A549 (cell line): Measurements from ENCODE around the gene ATOSA. TPM values are rescaled to one million over a fixed set of nuclear protein-coding genes. Genes with fewer than 3 reads are reported as not detected.

ENCODE experiments used
- ATAC-seq, 2 experiments: fragments of 200-7000 bp in 1 of 2; fragments of >200 bp in 1 of 2; cut with Nextera tagmentation in 1 of 2; cut with Tn5 transposase in 1 of 2; 3 replicates each; pipeline versions ENCODE4 v1.8.0 to v1.9.1; 2018 to 2020; ENCODE audit warnings: mild to moderate bottlenecking in 1 of 2, moderate library complexity in 1 of 2
- CTCF ChIA-PET: fragments of 300-600 bp; sonication (Branson Sonifier 250); formaldehyde crosslinking; extraction: SDS; loops from one replicate; lab custom pipeline; 2021; ENCODE audit warnings: antibody characterized with exemption, inconsistent platforms; lab: Yijun Ruan, JAX
- POLR2A ChIA-PET: fragments of 350-600 bp; formaldehyde crosslinking; extraction: SDS; loops from one replicate; lab custom pipeline; 2021; ENCODE audit warnings: antibody characterized with exemption, inconsistent platforms; lab: Yijun Ruan, JAX
- DNase-seq, 2 experiments: peaks; one replicate each; pipeline versions ENCODE4 v3.0.0 to v3.0.0-alpha.2; 2011 to 2016; ENCODE audit warnings: low read depth in 1 of 2, low spot score in 1 of 2
- FAIRE-seq: peaks from 2 replicates; lab custom pipeline; 2011; peaks lifted over from hg19 to GRCh38; lab: Jason Lieb, UNC
- H3K27ac ChIP-seq, 2 experiments: fragments of >200 bp; sonication (Bioruptor Twin); formaldehyde crosslinking; 3 replicates each; pipeline ENCODE4 v1.5.1; 2016 to 2017
- H3K4me1 ChIP-seq: fragments of >200 bp; sonication (Bioruptor Twin); formaldehyde crosslinking; 3 replicates; pipeline ENCODE4 v1.6.1; 2016
- H3K4me2 ChIP-seq: fragments of >200 bp; sonication (Bioruptor Twin); formaldehyde crosslinking; 3 replicates; pipeline ENCODE4 v1.6.1; 2016
- H3K4me3 ChIP-seq: fragments of >200 bp; sonication (Bioruptor Twin); formaldehyde crosslinking; 3 replicates; pipeline ENCODE4 v1.5.1; 2016
- H3K9me3 ChIP-seq: fragments of >200 bp; sonication (Bioruptor Twin); formaldehyde crosslinking; 3 replicates; pipeline ENCODE4 v1.6.1; 2016
- ATOH8 ChIP-seq: fragments of 250-450 bp; sonication (Bioruptor Pico); IDR thresholded peaks from 2 replicates; pipeline ENCODE4 v1.5.0; 2020; ENCODE audit warnings: low read depth, mild to moderate bottlenecking, moderate library complexity
- BCL3 ChIP-seq: fragments of >200 bp; sonication (Bioruptor Twin); formaldehyde crosslinking; IDR thresholded peaks from 3 replicates; pipeline ENCODE4 v1.6.1; 2016
- CEBPB ChIP-seq, 2 experiments: fragments of >200 bp in 1 of 2; sonication (Bioruptor Twin) in 1 of 2; formaldehyde crosslinking in 1 of 2; IDR thresholded peaks; 2 replicates each; pipeline ENCODE4 v1.6.1; 2012 to 2016
- CHD2 ChIP-seq: fragments of 150-350 bp; IDR thresholded peaks from 2 replicates; pipeline ENCODE4 v1.6.1; 2014; ENCODE audit warnings: low read length; ENCODE audit not compliant: partially characterized antibody
- CHD4 ChIP-seq: fragments of 200-600 bp; sonication (generic); IDR thresholded peaks from 2 replicates; pipeline ENCODE4 v1.6.1; 2016; ENCODE audit warnings: antibody characterized with exemption, mild to moderate bottlenecking, borderline replicate concordance
- EHF ChIP-seq: fragments of 250-450 bp; sonication (Bioruptor Pico); IDR thresholded peaks from 2 replicates; pipeline ENCODE4 v1.5.0; 2020; ENCODE audit warnings: mild to moderate bottlenecking
- FOSB ChIP-seq: fragments of 250-450 bp; sonication (Bioruptor Pico); IDR thresholded peaks from 2 replicates; pipeline ENCODE4 v1.5.0; 2020; ENCODE audit warnings: mild to moderate bottlenecking, moderate library complexity
- FOXS1 ChIP-seq: fragments of 250-450 bp; sonication (Bioruptor Pico); IDR thresholded peaks from 2 replicates; pipeline ENCODE4 v1.5.0; 2020; ENCODE audit warnings: mild to moderate bottlenecking, moderate library complexity
- HDAC2 ChIP-seq: fragments of 200-600 bp; sonication (generic); IDR thresholded peaks from 2 replicates; pipeline ENCODE4 v1.6.1; 2016
- HOXA7 ChIP-seq: fragments of 250-450 bp; sonication (Bioruptor Pico); IDR thresholded peaks from 2 replicates; pipeline ENCODE4 v1.5.0; 2020; ENCODE audit warnings: mild to moderate bottlenecking, moderate library complexity
- HOXB13 ChIP-seq: fragments of 250-450 bp; sonication (Bioruptor Pico); IDR thresholded peaks from 2 replicates; pipeline ENCODE4 v1.5.0; 2020; ENCODE audit warnings: low read depth, mild to moderate bottlenecking, moderate library complexity
- JUN ChIP-seq, 2 experiments: fragments of >200 bp; sonication (Bioruptor Twin); formaldehyde crosslinking; IDR thresholded peaks; 2 replicates in 1 of 2; 3 replicates in 1 of 2; pipeline ENCODE4 v1.6.1; 2016 to 2017
- JUNB ChIP-seq: fragments of >200 bp; sonication (Bioruptor Twin); formaldehyde crosslinking; IDR thresholded peaks from 2 replicates; pipeline ENCODE4 v1.6.1; 2016
- KDM1A ChIP-seq: fragments of 200-600 bp; sonication (generic); IDR thresholded peaks from 2 replicates; pipeline ENCODE4 v1.6.1; 2016; ENCODE audit warnings: low read depth, mild to moderate bottlenecking
- MAFK ChIP-seq: fragments of 450-650 bp; IDR thresholded peaks from 2 replicates; pipeline ENCODE4 v1.6.1; 2014; ENCODE audit not compliant: partially characterized antibody
- MAX ChIP-seq: IDR thresholded peaks from 2 replicates; pipeline ENCODE4 v1.6.1; 2012
- NPAS2 ChIP-seq: fragments of 250-450 bp; sonication (Bioruptor Pico); IDR thresholded peaks from 2 replicates; pipeline ENCODE4 v1.8.0; 2022; ENCODE audit warnings: mild to moderate bottlenecking, moderate library complexity, borderline replicate concordance
- NR3C1 ChIP-seq: fragments of >200 bp; sonication (Bioruptor Twin); formaldehyde crosslinking; IDR thresholded peaks from 3 replicates; pipeline ENCODE4 v1.6.1; 2017
- POLR2A ChIP-seq: IDR thresholded peaks from 2 replicates; pipeline ENCODE4 v1.6.1; 2012; ENCODE audit warnings: mild to moderate bottlenecking, low read length
- RARB ChIP-seq: fragments of 250-450 bp; sonication (Bioruptor Pico); IDR thresholded peaks from 2 replicates; pipeline ENCODE4 v1.8.0; 2021; ENCODE audit warnings: mild to moderate bottlenecking, moderate library complexity
- RCOR1 ChIP-seq: fragments of 150-350 bp; IDR thresholded peaks from 2 replicates; pipeline ENCODE4 v1.6.1; 2014; ENCODE audit warnings: antibody characterized with exemption, low read length, low read depth
- REST ChIP-seq: fragments of 200-600 bp; sonication (generic); IDR thresholded peaks from 2 replicates; pipeline ENCODE4 v1.6.1; 2016; ENCODE audit warnings: antibody characterized with exemption, mild to moderate bottlenecking, moderate library complexity
- RFX5 ChIP-seq: fragments of 450-650 bp; IDR thresholded peaks from 2 replicates; pipeline ENCODE4 v1.7.1; 2014; ENCODE audit warnings: antibody characterized with exemption, mild to moderate bottlenecking, moderate library complexity
- RNF2 ChIP-seq: fragments of 200-600 bp; sonication (generic); IDR thresholded peaks from 2 replicates; pipeline ENCODE4 v1.6.1; 2016; ENCODE audit warnings: low read depth, mild to moderate bottlenecking, antibody characterized with exemption, moderate library complexity, borderline replicate concordance
- USF2 ChIP-seq: fragments of 450-650 bp; IDR thresholded peaks from 2 replicates; pipeline ENCODE4 v1.6.1; 2014; ENCODE audit warnings: antibody characterized with exemption
- ZC3H11A ChIP-seq: fragments of 450-650 bp; IDR thresholded peaks from 2 replicates; pipeline ENCODE4 v1.6.1; 2014; ENCODE audit warnings: antibody characterized with exemption, mild to moderate bottlenecking
- ZSCAN20 ChIP-seq: fragments of 250-450 bp; sonication (Bioruptor Pico); IDR thresholded peaks from 2 replicates; pipeline ENCODE4 v1.8.0; 2022; ENCODE audit warnings: mild to moderate bottlenecking, moderate library complexity
- WGBS: methylation state at CpG from one replicate; pipeline ENCODE4 v1.1.6; 2017; ENCODE audit errors: missing lambda C conversion rate; 5-methylcytosine and 5-hydroxymethylcytosine counted together
- polyA plus RNA-seq, 4 experiments: library from polyadenylated mRNA; depleted of rRNA in 3 of 4; stranded (reverse); fragments of >200 nt; fragmentation: RNase III in 1 of 4; extraction: RNeasy Plus Mini Kit Qiagen cat#74134 plus additional on column Dnase treatment in 1 of 4; gene quantifications; 2 replicates in 3 of 4; 3 replicates in 1 of 4; pipeline ENCODE4 v1.2.3, GENCODE V29; 2011 to 2017
- TF ChIP-seq, protein P1 (sequence below): IDR thresholded peaks from 2 replicates; pipeline ENCODE4 v1.6.1; 2012; ENCODE audit warnings: low read depth, borderline replicate concordance

ATOSA gene
- polyA plus RNA-seq, 2 of the 4 experiments (the other 2 are of a cell fraction) = 10.0 to 22.6 TPM

- DNase-seq (no peak), ATAC-seq (no peak), FAIRE-seq (no peak)
- Histone ChIP-seq H3K4me2 (no peak overlapping the region), H3K4me1 (peaks cover 13% of the 10 kb centered on the region; the same call in 1 of the 3 replicates), H3K4me3 (no peak overlapping the region), H3K27ac (no peak overlapping the region), H3K9me3 (no peaks in the 10 kb centered on the region)
- POLR2A ChIA-PET = no interaction called here
- CTCF ChIA-PET = interaction anchor here (1.7 kb wide), 1 partner anchor 19 kb away, joined by 5 read pairs; no protein-coding TSS in a partner anchor
- WGBS = 94% methylated on average over 2 of the region's 2 CpGs
- no peak for TF ChIP-seq NR3C1
- TF ChIP-seq MAX = no peak
- TF ChIP-seq RCOR1 = no peak
- TF ChIP-seq JUN (IDR thresholded peaks at IDR 0.05) = no peak
- TF ChIP-seq MAFK = no peak
- TF ChIP-seq BCL3 = no peak
- TF ChIP-seq FOXS1 (CRISPR knock-in tag) = no peak
- TF ChIP-seq HOXB13 (CRISPR knock-in tag) = no peak
- no peak for TF ChIP-seq CHD2
- TF ChIP-seq FOSB (CRISPR knock-in tag) = no peak
- no peak for TF ChIP-seq CHD4
- TF ChIP-seq ATOH8 = no peak
- no peak for TF ChIP-seq EHF (CRISPR knock-in tag)
- no peak for TF ChIP-seq CEBPB (IDR thresholded peaks at IDR 0.05)
- no peak for TF ChIP-seq ZSCAN20
- TF ChIP-seq ZC3H11A = no peak
- TF ChIP-seq RNF2 = no peak
- TF ChIP-seq REST = no peak
- no peak for TF ChIP-seq RFX5
Observed at GRCh38 chr15:52645916-52646315, 33.3 kb downstream of the ATOSA start.

- H3K27ac ChIP-seq = no peak overlapping the region
- ChIA-PET CTCF (no interaction called here), POLR2A (interaction anchor here (1.3 kb wide), 1 partner anchor 9 kb away, joined by 3 read pairs; no protein-coding TSS in a partner anchor)
- ATAC-seq (no peak), DNase-seq (no peak), FAIRE-seq (no peak)
- TF ChIP-seq HDAC2 (no peak), BCL3 (no peak), JUNB (no peak), POLR2A (no peak), CHD2 (no peak), EHF (CRISPR knock-in tag) (no peak), USF2 (no peak), RNF2 (no peak), NPAS2 (no peak), KDM1A (no peak), HOXB13 (CRISPR knock-in tag) (no peak), HOXA7 (no peak), RARB (CRISPR knock-in tag) (no peak)
- TF ChIP-seq, protein P1, sequence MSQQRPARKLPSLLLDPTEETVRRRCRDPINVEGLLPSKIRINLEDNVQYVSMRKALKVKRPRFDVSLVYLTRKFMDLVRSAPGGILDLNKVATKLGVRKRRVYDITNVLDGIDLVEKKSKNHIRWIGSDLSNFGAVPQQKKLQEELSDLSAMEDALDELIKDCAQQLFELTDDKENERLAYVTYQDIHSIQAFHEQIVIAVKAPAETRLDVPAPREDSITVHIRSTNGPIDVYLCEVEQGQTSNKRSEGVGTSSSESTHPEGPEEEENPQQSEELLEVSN = no peak
- H3K4me2 ChIP-seq = no peak overlapping the region
- H3K4me3 ChIP-seq = no peak overlapping the region
- 88% methylated on average over 5 of the region's 5 CpGs for WGBS
- H3K9me3 ChIP-seq = no peaks in the 10 kb centered on the region
- no peaks in the 10 kb centered on the region for H3K4me1 ChIP-seq
Observed at GRCh38 chr15:52642386-52643361, 36.5 kb downstream of the ATOSA start.
